ENCODE measurements around the gene DIAPH2. TPM values are rescaled to one million over a fixed set of nuclear protein-coding genes. Genes with fewer than 3 reads are reported as not detected.

Gene DIAPH2
- polyA plus RNA-seq, 12 donors, result 8.0 to 13.0 (median 9.7) TPM; not detected in 1

Other genes starting within 250 kb of the DIAPH2 start
- gene RPA4, start 199.1 kb downstream of the DIAPH2 start, polyA plus RNA-seq (ENCODE audit: insufficient read length in 12 of 12), result under 1 TPM in 4 of 12 donors, not detected in 8; 0.08 to 0.16 (median 0.13) TPM